ENCODE measurements around the gene ARHGAP28.

The ARHGAP28 gene

GRCh38 chr18:6732952-6733351, 3.4 kb downstream of the ARHGAP28 start:
- TF ChIP-seq CTCF (IDR thresholded peaks at IDR 0.05; ENCODE audit: low read depth, low read length) = no peak

GRCh38 chr18:6733758-6734157, 4.2 kb downstream of the ARHGAP28 start:
- TF ChIP-seq CTCF (IDR thresholded peaks at IDR 0.05; ENCODE audit: low read depth, low read length) = no peak
- H3K4me3 ChIP-seq (ENCODE audit: low read depth, low read length) = no peak overlapping the region

More at GRCh38 chr18:6732952-6733351, 3.4 kb downstream of the ARHGAP28 start:
- no peak overlapping the region for H3K4me3 ChIP-seq (ENCODE audit: low read depth, low read length)

- no peak overlapping the region for H3K4me3 ChIP-seq (ENCODE audit: low read depth, low read length)
- no peak for TF ChIP-seq CTCF (IDR thresholded peaks at IDR 0.05; ENCODE audit: low read depth, low read length)
Observed at GRCh38 chr18:6734726-6735430, 5.4 kb downstream of the ARHGAP28 start.

- no peak for TF ChIP-seq CTCF (IDR thresholded peaks at IDR 0.05; ENCODE audit: low read depth, low read length)
- H3K4me3 ChIP-seq (ENCODE audit: low read depth, low read length) = no peak overlapping the region
Observed at GRCh38 chr18:6737833-6738232, 8.3 kb downstream of the ARHGAP28 start.

GRCh38 chr18:6738622-6739021, 9.1 kb downstream of the ARHGAP28 start:
- H3K4me3 ChIP-seq (ENCODE audit: low read depth, low read length) = no peak overlapping the region
- TF ChIP-seq CTCF (IDR thresholded peaks at IDR 0.05; ENCODE audit: low read depth, low read length) = no peak

GRCh38 chr18:6741232-6741663, 11.7 kb downstream of the ARHGAP28 start:
- no peak overlapping the region for H3K4me3 ChIP-seq (ENCODE audit: low read depth, low read length)
- no peak for TF ChIP-seq CTCF (IDR thresholded peaks at IDR 0.05; ENCODE audit: low read depth, low read length)

GRCh38 chr18:6741786-6742185, 12.3 kb downstream of the ARHGAP28 start:
- H3K4me3 ChIP-seq (ENCODE audit: low read depth, low read length) = no peak overlapping the region
- no peak for TF ChIP-seq CTCF (IDR thresholded peaks at IDR 0.05; ENCODE audit: low read depth, low read length)

Data from WI38 (cell line).